IPS DF 6.9 (cell line): ENCODE data around the gene HTR2A.
"Not testable (repeated sequence)": the region's sequence is repeated elsewhere in the genome, so short reads cannot be mapped to it uniquely, and the experiment has no call there.

ENCODE experiments used
- DNase-seq: peaks from one replicate; pipeline ENCODE4 v3.0.0-alpha.2; 2013; ENCODE audit warnings: low read depth, low spot score
- H3K27ac ChIP-seq: one replicate; pipeline ENCODE4 v1.5.1; 2013; ENCODE audit warnings: low read length, control low read depth
- H3K27me3 ChIP-seq: 2 replicates; pipeline ENCODE4 v1.6.1; 2013; ENCODE audit warnings: mild to moderate bottlenecking, low read length; ENCODE audit not compliant: control insufficient read depth, insufficient read depth
- H3K36me3 ChIP-seq: 2 replicates; pipeline ENCODE4 v1.6.1; 2013; ENCODE audit warnings: low read length; ENCODE audit not compliant: control insufficient read depth, insufficient read depth
- H3K4me1 ChIP-seq: 2 replicates; pipeline ENCODE4 v1.6.1; 2013; ENCODE audit warnings: low read length; ENCODE audit not compliant: control insufficient read depth, insufficient read depth
- H3K4me3 ChIP-seq: 2 replicates; pipeline ENCODE4 v1.5.1; 2013; ENCODE audit warnings: mild to moderate bottlenecking, low read length
- H3K9me3 ChIP-seq: 2 replicates; pipeline ENCODE4 v1.6.1; 2013; ENCODE audit warnings: low read length, inconsistent platforms; ENCODE audit not compliant: control insufficient read depth, insufficient read depth
- WGBS: extraction: QIAGEN DNeasy Blood & Tissue Kit; methylation state at CpG from one replicate; pipeline ENCODE4 v1.1.7; 2013; ENCODE audit warnings: mixed read lengths, missing lambda C conversion rate; ENCODE audit not compliant: insufficient read length, insufficient coverage; 5-methylcytosine and 5-hydroxymethylcytosine counted together

HTR2A gene

GRCh38 chr13:46816371-46816770 lies 80.5 kb downstream of the HTR2A start:
- Histone ChIP-seq H3K9me3 (no peaks in the 10 kb centered on the region), H3K27me3 (no peaks in the 10 kb centered on the region), H3K36me3 (no peaks in the 10 kb centered on the region), H3K27ac (no peak overlapping the region), H3K4me1 (no peaks in the 10 kb centered on the region), H3K4me3 (no peak overlapping the region)
- no CpG with 5 or more reads among the region's 1 CpG for WGBS
- no peak for DNase-seq

GRCh38 chr13:46812301-46812797 lies 84.5 kb downstream of the HTR2A start:
- Histone ChIP-seq H3K36me3 (no peaks in the 10 kb centered on the region), H3K4me1 (no peaks in the 10 kb centered on the region), H3K9me3 (no peaks in the 10 kb centered on the region), H3K27ac (no peak overlapping the region), H3K4me3 (no peak overlapping the region), H3K27me3 (no peaks in the 10 kb centered on the region)
- DNase-seq: no peak

GRCh38 chr13:46810440-46810839 lies 86.4 kb downstream of the HTR2A start:
- no peaks in the 10 kb centered on the region for H3K9me3 ChIP-seq
- no peak overlapping the region for H3K27ac ChIP-seq
- H3K36me3 ChIP-seq: no peaks in the 10 kb centered on the region
- H3K4me3 ChIP-seq: no peak overlapping the region
- no CpG with 5 or more reads among the region's 5 CpGs for WGBS
- no peak for DNase-seq
- no peaks in the 10 kb centered on the region for H3K4me1 ChIP-seq
- H3K27me3 ChIP-seq: no peaks in the 10 kb centered on the region

- H3K4me1 ChIP-seq, H3K4me3 ChIP-seq, DNase-seq, H3K9me3 ChIP-seq, H3K36me3 ChIP-seq, H3K27ac ChIP-seq, H3K27me3 ChIP-seq: not testable (repeated sequence)
- no CpG with 5 or more reads among the region's 1 CpG for whole genome bisulfite sequencing
These were observed 91.9 kb downstream of the HTR2A start for GRCh38 chr13:46804921-46805320.

GRCh38 chr13:46804391-46804815 lies 92.5 kb downstream of the HTR2A start:
- no peaks in the 10 kb centered on the region for H3K4me1 ChIP-seq
- no peaks in the 10 kb centered on the region for H3K27me3 ChIP-seq
- no peak overlapping the region for H3K4me3 ChIP-seq
- WGBS: no CpG with 5 or more reads among the region's 3 CpGs
- H3K27ac ChIP-seq: no peak overlapping the region
- H3K36me3 ChIP-seq: no peaks in the 10 kb centered on the region
- no peak for DNase-seq
- no peaks in the 10 kb centered on the region for H3K9me3 ChIP-seq

GRCh38 chr13:46803586-46803985 lies 93.3 kb downstream of the HTR2A start:
- Histone ChIP-seq H3K9me3 (no peaks in the 10 kb centered on the region), H3K27me3 (no peaks in the 10 kb centered on the region), H3K36me3 (no peaks in the 10 kb centered on the region), H3K4me3 (no peak overlapping the region), H3K4me1 (no peaks in the 10 kb centered on the region), H3K27ac (no peak overlapping the region)
- no peak for DNase-seq
- WGBS: no CpG with 5 or more reads among the region's 5 CpGs

GRCh38 chr13:46801858-46802257 lies 95.0 kb downstream of the HTR2A start:
- no peak overlapping the region for H3K27ac ChIP-seq
- no peaks in the 10 kb centered on the region for H3K36me3 ChIP-seq
- no peak for DNase-seq
- no CpG with 5 or more reads among the region's 1 CpG for WGBS
- no peaks in the 10 kb centered on the region for H3K9me3 ChIP-seq
- H3K4me3 ChIP-seq: no peak overlapping the region
- H3K4me1 ChIP-seq: peaks cover 2% of the 10 kb centered on the region; the same call in 1 of the 2 replicates
- H3K27me3 ChIP-seq: no peaks in the 10 kb centered on the region

- no CpG with 5 or more reads among the region's 4 CpGs for WGBS
- no peaks in the 10 kb centered on the region for H3K9me3 ChIP-seq
- DNase-seq: no peak
- H3K27me3 ChIP-seq: no peaks in the 10 kb centered on the region
- H3K4me1 ChIP-seq: peaks cover 2% of the 10 kb centered on the region; the same call in 1 of the 2 replicates
- no peaks in the 10 kb centered on the region for H3K36me3 ChIP-seq
- no peak overlapping the region for H3K27ac ChIP-seq
- no peak overlapping the region for H3K4me3 ChIP-seq
These were observed 97.7 kb downstream of the HTR2A start for GRCh38 chr13:46799139-46799538.

- WGBS: no CpG with 5 or more reads among the region's 9 CpGs
- H3K4me3 ChIP-seq: no peak overlapping the region; the same call in 1 of the 2 replicates
- H3K4me1 ChIP-seq: peaks cover 2% of the 10 kb centered on the region; the same call in 1 of the 2 replicates
- H3K36me3 ChIP-seq: no peaks in the 10 kb centered on the region
- DNase-seq: no peak
- H3K27me3 ChIP-seq: no peaks in the 10 kb centered on the region
- H3K27ac ChIP-seq: no peak overlapping the region
- H3K9me3 ChIP-seq: no peaks in the 10 kb centered on the region
These were observed 99.2 kb downstream of the HTR2A start for GRCh38 chr13:46797501-46798237.

- Histone ChIP-seq H3K9me3 (no peaks in the 10 kb centered on the region), H3K36me3 (no peaks in the 10 kb centered on the region), H3K4me1 (peaks cover 2% of the 10 kb centered on the region; the same call in 1 of the 2 replicates), H3K27ac (no peak within 1 kb of the TSS), H3K27me3 (no peaks in the 10 kb centered on the region), H3K4me3 (peak within 1 kb of the TSS; percentile 97)
- peak; percentile 75 for DNase-seq
- no CpG with 5 or more reads among the region's 77 CpGs for WGBS
These were observed 100.1 kb downstream of the HTR2A start, which contains the start of gene ESD for GRCh38 chr13:46796515-46797474. ESD (minus strand) TSS chr13:46797161; CDS start chr13:46791413, 5,748 bp downstream.
